ENCODE measurements around the gene CLRN2. TPM values are rescaled to one million over a fixed set of nuclear protein-coding genes. Genes with fewer than 3 reads are reported as not detected.
A peak's percentile ranks its signal among the peaks of the same experiment; 100 is the strongest.

Gene CLRN2
- total and polyA plus RNA-seq, 2 of the 4 experiments (the other 2 are of a cell fraction): not detected

DNA sequence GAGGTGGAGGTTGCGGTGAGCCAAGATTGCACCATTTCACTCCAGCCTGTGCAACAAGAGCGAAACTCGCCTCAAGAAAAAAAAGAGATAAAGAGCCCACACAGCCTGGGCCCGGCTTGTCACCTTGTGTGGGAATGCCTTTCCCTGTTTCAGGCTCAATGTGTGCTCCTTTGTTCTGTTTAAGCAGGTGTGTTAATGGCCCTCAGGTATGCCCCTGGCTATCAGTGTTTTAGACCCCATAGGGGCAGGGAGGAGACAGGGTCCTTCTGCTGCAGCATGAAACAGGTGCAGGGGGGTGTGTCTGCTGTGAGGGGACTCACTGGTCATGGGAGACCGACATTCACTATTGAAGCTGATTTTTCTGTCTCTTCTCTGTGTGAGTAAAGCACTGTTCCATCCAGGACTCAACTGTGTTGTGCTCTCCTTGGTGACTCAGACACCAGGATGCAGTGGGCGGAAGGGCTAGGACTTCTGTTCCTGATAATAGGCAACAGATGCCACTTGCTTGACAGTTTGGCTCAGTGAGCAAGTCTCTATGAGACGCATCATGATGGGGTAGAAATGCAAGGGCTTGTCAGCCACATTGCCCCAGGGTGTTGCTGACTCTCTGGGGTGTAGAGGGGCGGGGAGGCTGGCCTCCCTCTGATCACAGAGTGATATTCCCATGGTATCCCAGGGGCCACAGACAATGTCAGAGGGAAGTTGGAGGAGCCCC lies 46.4 kb downstream of the CLRN2 start:
- Histone ChIP-seq H3K79me1 (ENCODE audit: low read depth in 1 of 2, low read length in 2 of 2) (no peaks in the 10 kb centered on the region), H2AK5ac (ENCODE audit: low read depth, low read length) (no peak overlapping the region), H3K36me3 (ENCODE audit: control insufficient read depth, insufficient read depth, low read length) (no peaks in the 10 kb centered on the region), H2BK20ac (ENCODE audit: low read depth, low read length) (no peak overlapping the region), H3K27me3 (ENCODE audit: control insufficient read depth, insufficient read depth, low read length) (peaks cover 3% of the 10 kb centered on the region; the same call in 1 of the 2 replicates), H3K23ac (ENCODE audit: low read depth, low read length) (no peak overlapping the region), H4K8ac (ENCODE audit: low read depth in 2 of 2, low read length in 2 of 2) (no peak overlapping the region), H4K91ac (ENCODE audit: insufficient read depth, low read depth, low read length) (no peak overlapping the region), H2BK5ac (ENCODE audit: low read depth, low read length, poor library complexity, severe bottlenecking) (no peak overlapping the region), H3K9me1 (ENCODE audit: insufficient read depth, low read length) (no peaks in the 10 kb centered on the region), H3K4me2 (ENCODE audit: low read depth, low read length) (no peak overlapping the region), H3K56ac (ENCODE audit: extremely low read depth, insufficient read depth, low read length) (no peak overlapping the region), H3K4me3 (ENCODE audit: insufficient read depth, low read depth, low read length) (no peak overlapping the region), H2AFZ (replicated peaks; ENCODE audit: low read length, poor library complexity) (peak overlapping the region; percentile 32), H3K14ac (replicated peaks; ENCODE audit: low read depth, low read length) (no peak overlapping the region), H3K4ac (ENCODE audit: low read depth, low read length) (no peak overlapping the region), H4K5ac (ENCODE audit: low read depth, low read length) (no peak overlapping the region), H2BK120ac (ENCODE audit: low read depth, low read length) (no peak overlapping the region), H4K20me1 (ENCODE audit: insufficient read depth, low read length) (no peaks in the 10 kb centered on the region), H3K27ac (ENCODE audit: insufficient read depth, low read length) (no peak overlapping the region), H3K4me1 (ENCODE audit: control insufficient read depth, insufficient read depth, low read length) (no peaks in the 10 kb centered on the region), H3K9me3 (ENCODE audit: control insufficient read depth, insufficient read depth, low read length) (no peaks in the 10 kb centered on the region), H2BK15ac (ENCODE audit: low read depth, low read length) (no peak overlapping the region), H3K18ac (ENCODE audit: low read depth, low read length) (no peak overlapping the region), H3K9ac (ENCODE audit: low read depth, low read length) (no peak overlapping the region), H2AK9ac (replicated peaks; ENCODE audit: low read depth, low read length, poor library complexity) (no peak overlapping the region)
- no peak for TF ChIP-seq MAZ (IDR thresholded peaks at IDR 0.05; ENCODE audit: borderline replicate concordance, low read depth, low read length)
- no peak for TF ChIP-seq MAFK (IDR thresholded peaks at IDR 0.05; ENCODE audit: low read depth, low read length)
- no peak for TF ChIP-seq POLR2A (IDR thresholded peaks at IDR 0.05; ENCODE audit: low read depth, low read length)
- peak; percentile 7; the same call in 1 of the 2 replicates for TF ChIP-seq CEBPB (IDR thresholded peaks at IDR 0.05; ENCODE audit: low read depth, low read length)
- no peak for TF ChIP-seq MXI1 (IDR thresholded peaks at IDR 0.05; ENCODE audit: borderline replicate concordance, low read depth, low read length)
- TF ChIP-seq FOS (IDR thresholded peaks at IDR 0.05; ENCODE audit: low read depth, low read length): peak; percentile 15; the same call in 1 of the 2 replicates
- TF ChIP-seq BHLHE40 (IDR thresholded peaks at IDR 0.05; ENCODE audit: low read depth, low read length): no peak
- TF ChIP-seq SMC3 (IDR thresholded peaks at IDR 0.05; ENCODE audit: low read depth, low read length): no peak
- intact Hi-C loops (cut with micrococcal nuclease) (no loop called here), dilution Hi-C loops (cut with HindIII; ENCODE audit: low sequenced_read_pairs, unreplicated experiment) (no loop called here), in situ Hi-C loops (cut with MboI; ENCODE audit: low sequenced_read_pairs) (no loop called here)
- no TSS peak for BruUV-seq (replicated peaks)
- ChIA-PET POLR2A (ENCODE audit: unreplicated experiment) (no interaction called here), CTCF (no interaction called here)
- ATAC-seq (ENCODE audit: low read depth): peak; percentile 75
- WGBS, 2 experiments (ENCODE audit: extremely low coverage in 2 of 2, insufficient read length in 1 of 2): 86% methylated on average over 4 of the region's 8 CpGs; no CpG with 5 or more reads in 1 of the 2 experiments
- DNase-seq: peak; percentile 79
